ENCODE measurements around the gene TTC16. TPM values are rescaled to one million over a fixed set of nuclear protein-coding genes. Genes with fewer than 3 reads are reported as not detected.

Gene TTC16
- polyA plus RNA-seq, 3 donors, result 0.05 to 0.06 TPM; not detected in 1

DNA sequence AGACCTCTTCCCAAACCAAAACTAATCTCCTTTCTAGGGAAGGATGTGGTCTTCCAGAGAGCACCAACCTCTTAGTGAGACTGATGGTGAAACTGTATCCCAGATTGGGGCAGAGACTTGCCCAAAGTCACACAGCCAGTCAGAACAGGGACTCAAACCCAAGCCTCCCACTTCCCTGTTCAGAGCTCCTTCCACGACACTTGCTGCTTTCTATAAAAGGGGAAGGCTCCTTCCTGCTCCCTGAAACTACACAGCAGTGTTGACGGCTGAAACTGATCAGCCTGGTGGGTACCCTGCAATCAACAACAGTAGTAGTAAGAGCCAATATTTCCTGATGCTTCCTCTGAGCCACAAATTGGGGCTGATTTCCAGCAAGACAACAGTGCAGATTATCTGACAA lies 17.7 kb downstream of the TTC16 start:
- 52 to 85% (median 58%) methylated on average over 2 of the region's 2 CpGs for WGBS, 3 donors
- no peak overlapping the region for H3K27ac ChIP-seq (ENCODE audit: low read depth, low read length)

DNA sequence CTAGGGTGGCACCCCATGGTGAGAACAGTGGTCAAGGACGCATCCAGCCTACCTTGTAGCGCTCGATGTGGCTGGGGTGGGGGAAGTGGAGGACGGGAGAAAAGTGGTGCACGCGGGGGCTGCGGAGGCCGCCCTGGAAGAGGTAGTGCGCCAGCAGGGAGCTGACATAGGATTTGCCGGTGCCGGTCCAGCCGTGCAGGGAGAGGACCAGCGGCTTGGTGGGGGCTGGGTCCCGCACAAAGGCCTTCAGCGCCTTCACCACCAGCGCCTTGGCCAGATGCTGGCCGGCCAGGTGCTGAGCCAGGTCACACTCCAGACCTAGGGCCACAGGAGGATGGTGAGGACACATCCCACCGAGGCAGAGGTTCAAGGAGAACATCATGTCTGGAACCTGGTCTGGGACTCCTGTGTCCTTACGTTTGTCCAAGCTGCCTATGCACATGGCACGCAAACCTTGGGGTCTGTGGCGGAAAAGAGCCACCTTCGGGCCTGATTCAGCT lies 18.4 kb downstream of the TTC16 start:
- WGBS, 3 donors, result 34 to 47% (median 45%) methylated on average over 22 of the region's 22 CpGs
- H3K27ac ChIP-seq (ENCODE audit: low read depth, low read length), result no peak overlapping the region

DNA sequence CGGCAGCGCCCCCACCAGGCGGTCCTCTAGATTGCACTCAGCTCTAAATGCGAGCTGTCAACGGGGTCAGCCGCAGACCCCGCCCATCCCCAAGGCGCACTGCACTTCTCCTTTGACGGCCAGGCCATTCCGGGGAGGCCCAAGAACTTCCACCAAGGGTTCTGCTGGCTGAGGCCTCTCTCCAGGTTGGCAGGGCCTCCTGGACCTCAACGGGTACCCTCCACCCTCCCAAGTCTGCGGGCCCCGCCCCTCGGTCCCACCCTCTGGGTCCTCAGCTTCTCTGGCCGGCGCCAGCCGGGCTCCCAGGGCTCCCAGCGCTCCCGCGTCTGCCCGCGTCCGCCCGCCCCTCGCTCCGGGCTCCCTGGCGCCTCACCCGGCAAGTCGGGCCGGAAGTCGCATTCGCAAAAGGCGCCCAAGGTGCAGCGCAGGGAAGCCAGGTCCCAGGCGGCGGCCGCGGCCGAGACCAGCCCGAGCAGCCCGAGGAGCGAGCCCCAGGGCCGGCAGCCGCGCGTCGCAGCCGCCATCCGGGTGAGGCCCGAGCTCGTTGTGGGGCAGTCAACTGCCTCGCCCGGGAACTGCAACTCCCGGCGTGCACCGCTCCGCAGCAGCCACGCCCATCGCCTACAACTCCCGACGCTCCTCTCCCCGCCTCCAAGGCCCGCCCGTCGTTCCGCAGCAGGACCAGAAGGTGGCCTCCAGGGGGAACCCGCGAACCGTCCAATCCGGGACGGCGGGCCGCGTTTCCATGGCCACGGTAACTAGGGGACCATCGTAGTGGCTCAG lies 19.1 kb downstream of the TTC16 start, which contains the start of gene TOR2A:
TOR2A (minus strand) TSS at position 548 of the 783 bp plus-strand sequence; CDS start at position 524, 24 bp downstream.
- peak within 1 kb of the TSS; percentile 68 for H3K27ac ChIP-seq (ENCODE audit: low read depth, low read length)
- WGBS, 3 donors, result 0% methylated on average over 70 to 76 of the region's 76 CpGs

DNA sequence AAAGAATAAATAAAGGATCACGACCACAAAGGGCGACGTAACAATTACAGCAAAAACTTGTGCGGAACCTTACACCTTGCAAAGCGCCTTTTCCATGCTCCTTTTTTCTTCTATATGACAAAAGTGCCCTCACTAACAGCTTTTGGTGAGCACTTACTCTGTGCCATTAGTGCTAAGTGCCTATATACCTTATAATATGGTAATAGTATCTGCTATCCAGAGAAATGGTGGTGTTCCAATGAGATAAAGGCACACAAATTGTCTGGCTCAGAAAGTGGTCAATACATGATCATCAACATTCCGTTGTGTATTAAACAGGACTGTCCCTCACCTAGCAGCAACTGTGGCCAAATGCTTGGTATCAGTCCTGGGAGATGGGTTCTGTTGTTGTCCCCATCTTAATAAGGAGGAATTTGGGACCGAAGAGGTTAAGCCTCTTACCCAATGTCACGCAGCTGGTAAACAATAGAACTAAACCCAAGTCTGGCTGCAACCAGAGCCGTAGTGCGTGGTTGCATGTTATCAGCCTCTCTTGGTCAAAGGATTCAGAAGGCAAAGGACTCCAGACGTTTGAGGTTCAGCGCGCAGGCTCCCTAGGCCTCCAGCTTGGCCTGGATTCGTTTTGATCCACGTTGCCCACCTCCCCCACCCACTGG lies 19.8 kb downstream of the TTC16 start:
- H3K27ac ChIP-seq (ENCODE audit: low read depth, low read length), result no peak overlapping the region
- WGBS, 3 donors, result 27 to 36% (median 35%) methylated on average over 15 of the region's 15 CpGs

DNA sequence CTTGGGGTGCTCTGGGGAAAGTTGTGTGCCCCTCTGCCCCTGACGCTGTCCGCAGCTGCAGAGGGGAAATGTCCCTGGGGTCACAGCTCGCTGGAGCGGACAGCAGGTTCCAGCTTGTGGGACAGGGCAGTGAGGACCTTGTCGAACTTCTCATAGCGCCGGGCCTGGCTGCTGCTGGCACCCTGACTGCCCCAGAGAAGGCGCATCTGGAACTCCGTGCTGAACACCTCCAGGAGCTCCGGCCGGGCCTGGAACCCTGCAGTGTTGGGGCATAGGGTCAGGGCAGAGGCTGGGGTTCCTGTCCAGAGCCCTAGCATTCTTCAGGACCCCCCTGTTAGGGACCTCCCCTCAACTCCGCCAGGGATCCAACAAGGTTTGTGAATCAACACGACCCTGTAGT lies 22.8 kb downstream of the TTC16 start:
- 84 to 94% (median 89%) methylated on average over 13 of the region's 13 CpGs for WGBS, 3 donors
- H3K27ac ChIP-seq (ENCODE audit: low read depth, low read length), result no peak overlapping the region

DNA sequence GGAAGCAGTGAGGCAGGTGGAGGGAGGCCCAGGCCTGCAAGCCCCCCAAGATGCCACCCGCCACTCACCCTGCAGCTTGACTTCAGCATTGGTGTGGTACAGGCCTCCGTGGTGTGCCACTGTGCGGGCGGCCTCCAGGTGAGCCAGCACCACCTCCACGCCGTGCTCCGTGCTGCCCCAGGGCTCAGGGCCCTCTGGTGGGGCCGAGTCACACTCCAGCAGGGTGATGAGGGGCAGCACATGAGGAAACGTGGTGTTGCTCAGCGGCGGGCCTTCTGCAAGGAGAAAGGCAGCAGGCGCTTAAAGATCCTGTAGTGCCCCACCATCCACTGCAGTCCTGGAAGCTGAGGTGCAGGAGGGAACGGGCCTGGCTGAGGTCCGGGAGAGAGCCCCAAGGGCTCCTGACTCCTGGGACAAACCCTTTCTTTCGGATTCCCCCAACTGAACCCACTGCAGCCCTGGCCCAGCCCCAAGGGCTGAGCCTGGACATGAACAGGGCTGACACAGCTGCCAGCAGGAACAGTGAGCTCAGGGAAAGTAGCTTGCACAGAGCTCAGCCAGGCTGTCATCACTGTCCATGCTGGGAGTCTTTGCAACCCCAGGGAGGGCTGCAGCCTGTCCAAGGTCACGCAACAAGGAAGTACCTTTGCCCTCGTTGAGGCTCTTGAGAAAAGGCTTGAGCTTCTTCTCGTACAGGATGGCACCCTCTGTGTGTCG lies 23.9 kb downstream of the TTC16 start:
- no peak overlapping the region for H3K27ac ChIP-seq (ENCODE audit: low read depth, low read length)
- 80 to 82% (median 81%) methylated on average over 19 of the region's 19 CpGs for WGBS, 3 donors

DNA sequence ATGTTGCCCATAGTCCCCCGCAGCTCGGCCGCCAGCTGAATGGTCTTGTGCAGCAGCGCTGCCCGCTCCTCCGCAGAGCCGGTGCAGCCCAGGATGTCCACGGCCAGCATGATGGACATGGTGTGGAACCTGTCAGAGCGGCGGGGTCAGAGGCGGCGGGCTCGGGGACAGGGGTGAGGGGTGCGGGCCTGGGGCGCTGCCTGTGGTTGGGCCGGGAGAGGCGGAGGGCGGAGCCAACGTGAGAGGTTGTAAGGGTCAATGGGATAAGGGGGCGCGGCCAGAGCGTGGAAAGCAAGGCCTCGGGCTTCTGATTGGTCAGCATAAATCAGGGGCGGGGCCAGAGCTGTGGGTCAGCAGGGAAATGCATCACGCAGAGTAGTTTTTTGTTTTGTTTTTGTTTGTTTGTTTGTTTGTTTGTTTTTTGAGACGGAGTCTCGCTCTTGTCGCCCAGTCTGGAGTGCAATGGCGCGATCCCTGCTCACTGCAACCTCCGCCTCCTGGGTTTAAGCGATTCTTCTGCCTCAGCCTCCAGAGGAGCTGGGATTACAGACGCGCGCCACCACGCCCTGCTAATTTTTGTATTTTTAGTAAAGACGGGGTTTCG lies 26.1 kb downstream of the TTC16 start:
- no peak overlapping the region for H3K27ac ChIP-seq (ENCODE audit: low read depth, low read length)
- WGBS, 3 donors, result 19 to 79% (median 70%) methylated on average over 38 of the region's 38 CpGs

DNA sequence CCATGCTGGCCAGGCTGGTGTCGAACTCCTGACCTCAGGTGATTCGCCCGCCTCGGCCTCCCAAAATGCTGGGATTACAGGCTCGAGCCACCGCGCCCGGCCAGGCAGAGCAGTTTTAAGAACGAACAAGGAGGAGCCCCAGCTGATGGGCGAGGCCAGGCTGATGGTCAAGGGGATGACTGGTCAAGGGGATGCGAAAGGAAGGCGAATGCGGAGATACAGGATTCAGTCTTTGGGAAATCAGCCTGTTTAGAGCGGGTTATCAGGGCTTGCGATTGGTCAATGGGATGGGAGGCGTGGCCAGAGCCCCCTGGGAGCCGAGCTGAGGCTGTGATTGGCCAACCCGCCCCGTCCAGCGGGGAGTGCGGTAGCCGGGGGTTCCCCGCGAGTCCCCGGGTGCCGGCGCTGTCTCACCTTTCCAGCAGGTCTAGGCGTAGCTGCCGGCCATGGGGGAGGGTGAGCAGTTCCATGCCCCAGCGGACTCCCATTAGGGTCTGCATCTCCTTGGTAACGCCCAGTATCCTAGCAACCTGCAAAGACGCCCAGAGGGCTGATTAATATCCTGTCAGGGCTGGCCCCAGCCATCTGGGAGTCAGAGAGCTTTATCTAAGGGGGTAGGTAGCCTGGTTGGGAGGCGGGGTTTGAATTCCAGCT lies 26.7 kb downstream of the TTC16 start:
- H3K27ac ChIP-seq (ENCODE audit: low read depth, low read length), result no peak overlapping the region
- 23 to 70% (median 69%) methylated on average over 33 of the region's 33 CpGs for WGBS, 3 donors

DNA sequence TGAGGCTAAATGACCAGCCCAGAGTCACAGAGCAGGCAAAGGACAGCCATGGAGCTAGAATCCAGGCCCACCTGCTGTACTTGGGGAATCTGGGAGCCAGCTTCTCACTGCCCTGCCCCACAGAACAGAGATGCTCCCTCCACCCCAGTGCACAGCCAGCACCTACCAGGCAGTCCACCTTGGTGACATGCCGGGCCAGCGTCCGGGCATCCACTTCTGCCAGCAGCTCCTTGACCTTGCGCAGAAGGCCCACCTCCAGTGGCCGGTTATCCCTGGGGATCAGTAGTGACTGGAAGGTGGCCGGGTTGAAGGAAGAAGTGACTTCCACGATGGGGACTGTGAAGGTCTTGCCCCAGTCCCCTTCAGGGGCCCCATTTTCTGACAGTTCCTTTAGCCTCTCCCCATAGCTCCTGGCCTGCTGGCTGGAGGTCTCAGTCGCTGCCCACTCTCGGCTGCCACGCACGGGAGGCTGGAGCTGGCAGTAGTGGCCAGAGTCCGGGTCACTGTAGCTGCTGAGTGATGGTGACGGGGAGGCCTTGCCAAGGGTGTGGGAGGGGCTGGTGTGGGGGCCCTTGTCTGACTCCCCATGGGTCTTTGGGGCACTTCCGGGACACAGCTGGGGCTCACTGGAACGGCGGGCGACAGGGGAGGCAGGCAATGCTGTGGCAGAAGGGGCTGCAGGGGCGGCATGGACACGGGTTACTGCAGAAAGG lies 28.7 kb downstream of the TTC16 start:
- 91 to 92% (median 91%) methylated on average over 17 to 19 of the region's 19 CpGs for WGBS, 3 donors
- no peak overlapping the region for H3K27ac ChIP-seq (ENCODE audit: low read depth, low read length)

DNA sequence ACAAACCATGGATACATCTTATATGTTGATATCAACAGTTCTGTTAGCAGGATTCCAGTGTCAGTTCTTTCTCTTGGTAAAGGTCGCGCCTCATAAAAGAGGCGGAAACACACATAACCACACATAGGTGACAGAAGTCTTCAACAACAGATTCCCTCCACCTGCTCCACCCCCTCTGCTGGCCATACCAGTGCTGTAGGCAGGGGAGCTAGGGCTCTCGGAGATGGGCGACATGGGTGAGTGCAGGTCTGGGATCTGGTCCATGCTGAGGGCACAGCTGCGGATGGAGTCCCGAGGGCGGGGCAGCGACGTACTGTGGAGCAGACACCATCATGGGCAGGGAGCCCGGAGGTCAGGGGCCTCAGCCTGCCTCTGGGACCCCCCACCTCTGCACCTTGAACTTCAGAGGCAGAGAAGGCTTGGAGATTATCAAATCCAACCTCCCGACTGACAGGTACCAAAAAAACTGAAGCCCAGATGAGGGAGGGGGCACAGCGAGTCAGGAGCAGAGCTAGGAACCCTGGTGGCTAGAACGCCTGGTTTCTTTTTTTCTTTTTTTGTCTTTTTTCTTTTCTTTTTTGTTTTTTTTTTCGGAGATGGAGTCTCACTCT lies 31.2 kb downstream of the TTC16 start:
- WGBS, 3 donors, result 56 to 87% (median 80%) methylated on average over 15 of the region's 15 CpGs
- no peak overlapping the region for H3K27ac ChIP-seq (ENCODE audit: low read depth, low read length)

DNA sequence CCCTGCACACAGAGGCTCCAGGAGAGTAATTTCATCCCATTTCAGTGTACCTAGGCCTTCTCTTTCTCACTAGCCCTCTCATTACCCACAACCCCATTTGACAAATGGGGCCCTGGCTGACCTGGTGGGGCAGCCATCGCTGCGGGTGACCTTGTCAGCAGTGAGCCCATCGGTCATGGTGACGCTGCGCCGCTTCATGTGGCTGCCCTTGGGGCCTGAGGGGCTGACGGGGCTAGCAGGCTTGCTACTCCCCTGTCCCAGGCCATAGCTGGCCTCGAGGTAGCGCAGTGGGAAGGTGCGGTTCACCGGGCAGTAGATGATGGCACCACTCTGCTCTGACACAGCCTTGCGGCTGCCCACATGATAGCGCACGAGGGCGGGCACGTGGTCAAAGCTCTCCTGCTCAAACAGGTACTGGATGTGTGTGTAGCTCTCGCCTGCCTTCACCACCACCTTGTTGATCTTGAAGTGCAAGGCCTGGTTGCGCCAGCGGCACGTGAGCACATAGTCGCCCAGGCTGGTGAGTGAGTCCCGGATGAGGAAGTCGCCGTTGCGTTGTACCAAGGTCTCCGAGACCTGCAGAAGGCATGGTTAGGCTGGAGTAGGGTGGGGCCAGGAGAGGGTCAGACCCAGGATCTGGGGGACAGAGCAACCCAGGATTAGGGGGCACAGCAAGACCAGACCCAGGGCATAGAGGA lies 33.4 kb downstream of the TTC16 start:
- WGBS, 3 donors, result 87 to 88% (median 88%) methylated on average over 26 of the region's 26 CpGs
- H3K27ac ChIP-seq (ENCODE audit: low read depth, low read length), result no peak overlapping the region

DNA sequence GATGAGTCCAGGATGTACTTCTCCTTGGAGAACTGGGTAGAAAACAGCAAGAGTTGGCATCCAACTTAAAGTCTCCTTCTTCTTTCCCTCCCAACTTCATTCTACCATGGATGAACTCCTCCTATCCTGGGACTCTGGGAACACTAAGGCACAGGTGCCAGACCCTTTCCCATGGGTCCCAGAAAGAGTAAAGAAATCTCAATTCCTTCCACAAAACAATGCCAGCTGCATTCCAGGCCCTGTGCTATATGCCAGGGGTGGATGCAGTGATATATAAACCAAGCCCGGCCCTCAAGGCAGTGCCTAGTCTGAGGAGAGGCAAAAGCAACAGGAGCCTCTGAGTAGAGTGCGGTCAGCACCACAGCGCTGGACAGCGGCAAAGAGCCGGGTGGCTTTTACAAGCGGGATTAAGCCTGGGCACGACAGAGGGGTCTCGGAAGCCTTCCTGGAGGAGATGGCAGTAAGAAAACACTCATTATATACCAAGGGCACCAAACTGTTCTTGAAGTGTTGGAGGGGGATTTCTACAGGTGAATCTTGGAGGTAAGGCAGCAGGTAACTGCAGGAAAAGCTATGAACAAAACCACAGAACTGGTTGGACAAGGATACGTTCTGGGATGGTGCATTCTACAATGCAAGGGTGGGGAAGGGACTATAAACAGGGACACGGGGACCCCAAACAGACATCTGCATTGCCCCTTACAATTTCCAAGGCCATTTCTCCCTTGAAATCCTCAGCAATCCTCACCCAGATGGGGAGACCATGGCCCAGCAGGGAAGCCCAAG lies 35.6 kb downstream of the TTC16 start:
- H3K27ac ChIP-seq (ENCODE audit: low read depth, low read length), result no peak overlapping the region
- WGBS, 3 donors, result 36 to 59% (median 55%) methylated on average over 10 of the region's 10 CpGs

DNA sequence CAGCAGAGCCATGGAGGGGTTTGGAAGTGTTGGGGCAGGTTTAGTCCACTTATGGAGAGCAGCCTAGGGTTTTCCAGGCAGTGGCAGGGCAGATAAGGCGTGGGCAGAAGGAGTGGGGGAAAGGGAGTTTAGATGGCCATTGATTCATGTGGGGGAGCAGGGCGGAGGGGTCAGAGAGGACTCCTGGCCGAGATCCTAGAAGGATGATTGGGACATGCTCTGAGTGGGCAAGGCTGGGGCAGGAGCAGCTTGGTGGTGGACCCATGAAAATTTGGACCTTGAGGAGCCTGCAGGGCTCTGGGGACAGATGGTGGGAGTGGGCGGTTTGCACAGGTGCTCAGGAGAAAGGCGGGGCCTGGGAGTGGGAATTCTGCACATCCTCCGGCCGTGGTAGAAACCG lies 37.3 kb downstream of the TTC16 start:
- WGBS, 3 donors, result 72 to 84% (median 83%) methylated on average over 8 of the region's 8 CpGs
- H3K27ac ChIP-seq (ENCODE audit: low read depth, low read length), result no peak overlapping the region

DNA sequence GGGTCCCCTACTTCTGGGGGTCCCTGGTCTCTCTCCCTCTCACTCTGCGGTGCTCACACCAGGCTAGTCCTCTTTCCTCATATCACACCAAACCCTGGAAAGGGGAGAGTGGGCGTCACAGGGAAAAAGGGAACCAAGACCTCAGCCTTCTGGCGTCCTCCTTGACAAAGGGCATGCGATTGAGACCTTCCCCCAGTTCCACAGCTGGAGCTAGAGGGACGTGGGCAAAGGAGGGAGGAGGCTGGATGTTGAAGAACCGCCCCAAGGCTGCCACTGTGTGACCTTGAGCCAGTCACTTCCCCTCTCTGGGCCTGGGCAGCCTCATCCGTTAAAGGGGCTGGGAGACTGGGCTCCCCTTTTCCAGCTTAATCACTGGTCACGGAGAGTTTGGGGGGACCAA lies 37.7 kb downstream of the TTC16 start:
- H3K27ac ChIP-seq (ENCODE audit: low read depth, low read length), result no peak overlapping the region
- 55 to 82% (median 69%) methylated on average over 8 of the region's 8 CpGs for WGBS, 3 donors

DNA sequence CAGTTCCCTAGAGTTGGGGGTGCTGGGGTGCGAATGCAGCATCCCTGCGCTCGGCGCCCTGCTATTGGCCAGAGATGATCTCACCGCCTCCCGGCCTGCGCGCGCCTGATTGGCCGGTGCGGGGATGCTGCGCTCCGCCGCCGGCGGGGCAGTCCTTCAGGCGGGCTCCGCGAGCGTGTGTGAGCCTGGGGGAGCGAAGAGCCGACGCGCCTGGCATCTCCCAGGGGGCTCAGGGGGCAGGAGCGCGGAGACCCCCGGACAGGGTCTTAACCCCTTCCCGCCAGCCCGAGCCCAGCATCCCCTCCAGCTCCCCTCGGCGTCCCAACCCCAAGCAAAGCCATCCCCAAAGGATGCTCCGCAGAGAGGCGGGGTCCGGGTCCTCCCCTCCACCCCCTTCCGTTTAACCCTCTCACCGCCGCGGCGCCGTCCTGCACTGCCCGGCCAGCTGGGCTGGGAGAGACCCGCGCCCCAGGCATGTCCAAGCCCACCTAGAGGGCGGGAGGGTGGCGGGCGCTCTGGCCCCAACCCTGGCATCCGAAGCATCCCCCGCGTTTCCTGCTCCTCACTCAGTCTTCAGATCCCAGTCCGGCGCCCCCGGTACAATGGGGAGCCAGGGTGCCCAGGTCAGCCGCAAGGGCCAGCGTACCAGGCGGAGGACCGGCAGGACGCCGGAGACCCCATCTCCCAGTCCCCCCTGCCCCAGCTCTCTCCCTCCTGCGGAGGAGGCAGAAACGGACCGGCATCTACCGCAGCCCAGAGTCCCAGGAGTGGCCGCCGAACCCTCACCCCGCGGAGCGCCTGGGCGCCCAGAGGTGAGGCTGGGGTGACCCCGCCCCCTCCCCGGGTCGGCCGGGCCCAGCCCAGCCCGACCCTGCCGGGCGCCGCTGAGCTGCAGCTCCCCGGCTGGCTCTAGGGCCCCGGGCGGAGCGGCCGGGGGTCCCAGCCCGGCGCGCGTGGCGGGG lies 38.5 kb downstream of the TTC16 start:
- WGBS, 3 donors, result 17 to 63% (median 53%) methylated on average over 58 to 86 of the region's 86 CpGs
- no peak overlapping the region for H3K27ac ChIP-seq (ENCODE audit: low read depth, low read length)

Measured in adipose tissue (tissue), 3 donors.